HCT116 (cell line): ENCODE results near the gene GATA3. TPM values are rescaled to one million over a fixed set of nuclear protein-coding genes. Genes with fewer than 3 reads are reported as not detected.

Experiments used
- ATAC-seq: fragments of 200-7000 bp; cut with Tn5 transposase; 2 replicates; pipeline ENCODE4 v1.9.1; 2020; ENCODE audit warnings: mild to moderate bottlenecking, moderate library complexity
- BruUV-seq: library from RNA; stranded (reverse); fragments of 400-500 nt; replicated peaks from 2 replicates; lab custom pipeline; 2021; lab: Mats Ljungman, UMichigan
- CTCF ChIA-PET: fragments of 300-600 bp; sonication (Branson Sonifier 250); formaldehyde crosslinking; loops from one replicate; lab custom pipeline; 2021; ENCODE audit warnings: antibody characterized with exemption; lab: Charles Lee
- POLR2A ChIA-PET: fragments of 300-600, 350-600 bp; sonication (Branson Sonifier 250); formaldehyde crosslinking; loops from one replicate; lab custom pipeline; 2021; ENCODE audit warnings: antibody characterized with exemption; lab: Charles Lee
- RAD21 ChIA-PET, 2 experiments: fragments of 300-600 bp; sonication (Branson Sonifier 250); formaldehyde crosslinking; loops; one replicate each; lab custom pipeline; 2023; ENCODE audit warnings: low total read pairs in 2 of 2; ENCODE audit not compliant: uncharacterized antibody in 2 of 2, unreplicated experiment in 2 of 2, low non-redundant PET in 1 of 2; lab: Charles Lee
- DNase-seq: peaks from one replicate; pipeline ENCODE4 v3.0.0-alpha.2; 2010; ENCODE audit warnings: low read depth, low spot score
- H2AFZ ChIP-seq: fragments of 200-600 bp; shearing (Covaris generic), sonication (generic); 2 replicates; pipeline ENCODE4 v1.6.1; 2017; ENCODE audit warnings: low read depth, mixed run types, mixed read lengths, antibody characterized with exemption, low read length; ENCODE audit not compliant: poor library complexity, severe bottlenecking
- H3K27ac ChIP-seq: 2 replicates; pipeline ENCODE4 v1.5.1; 2012; ENCODE audit warnings: low read depth, low read length
- H3K27me3 ChIP-seq: fragments of 200-600 bp; sonication (generic); 2 replicates; pipeline ENCODE4 v1.6.1; 2016; ENCODE audit warnings: mixed run types, low read length, mixed read lengths; ENCODE audit not compliant: insufficient read depth
- H3K36me3 ChIP-seq, 2 experiments: fragments of 200-500 bp in 1 of 2; fragments of 200-600 bp in 1 of 2; sonication (Bioruptor generic) in 1 of 2; sonication (generic) in 1 of 2; 2 replicates each; pipeline versions ENCODE4 v1.5.1 to v1.6.1; 2014 to 2016; ENCODE audit warnings: low read length in 2 of 2, inconsistent platforms in 1 of 2, mixed read lengths in 1 of 2, mixed run types in 1 of 2; ENCODE audit not compliant: insufficient read depth in 2 of 2, control insufficient read depth in 1 of 2
- H3K4me1 ChIP-seq, 2 experiments: fragments of 200-600 bp in 1 of 2; sonication (generic) in 1 of 2; 2 replicates each; pipeline versions ENCODE4 v1.5.1 to v1.6.1; 2012 to 2017; ENCODE audit warnings: low read length in 2 of 2, inconsistent platforms in 1 of 2, mild to moderate bottlenecking in 1 of 2, mixed read lengths in 1 of 2, mixed run types in 1 of 2, moderate library complexity in 1 of 2; ENCODE audit not compliant: insufficient read depth in 2 of 2, control insufficient read depth in 1 of 2
- H3K4me2 ChIP-seq: fragments of 200-600 bp; sonication (generic); 2 replicates; pipeline ENCODE4 v1.6.1; 2017; ENCODE audit warnings: mixed run types, low read length, mixed read lengths
- H3K4me3 ChIP-seq, 2 experiments: fragments of 200-600 bp in 1 of 2; sonication (generic) in 1 of 2; replicated peaks in 1 of 2; 2 replicates each; pipeline ENCODE4 v1.5.1; 2011 to 2016; ENCODE audit warnings: low read length in 2 of 2, control low read depth in 1 of 2, low read depth in 1 of 2, mild to moderate bottlenecking in 1 of 2, mixed read lengths in 1 of 2, mixed run types in 1 of 2
- H3K79me2 ChIP-seq: fragments of 200-600 bp; sonication (generic); 2 replicates; pipeline ENCODE4 v1.6.1; 2017; ENCODE audit warnings: mild to moderate bottlenecking, mixed run types, low read length, moderate library complexity, mixed read lengths; ENCODE audit not compliant: insufficient read depth
- H3K9ac ChIP-seq: fragments of 200-600 bp; sonication (generic); 2 replicates; pipeline ENCODE4 v1.6.1; 2016; ENCODE audit warnings: low read length, mixed read lengths
- H3K9me2 ChIP-seq: fragments of 200-600 bp; sonication (generic), shearing (Covaris generic); 2 replicates; pipeline ENCODE4 v1.6.1; 2017; ENCODE audit warnings: mixed run types, mild to moderate bottlenecking, moderate library complexity; ENCODE audit not compliant: insufficient read depth
- H3K9me3 ChIP-seq, 2 experiments: fragments of 200-500 bp in 1 of 2; fragments of 200-600 bp in 1 of 2; sonication (Bioruptor generic) in 1 of 2; sonication (generic) in 1 of 2; 2 replicates each; pipeline ENCODE4 v1.6.1; 2014 to 2017; ENCODE audit warnings: low read length in 2 of 2, mixed read lengths in 2 of 2, inconsistent platforms in 1 of 2, low read depth in 1 of 2, mild to moderate bottlenecking in 1 of 2, mixed run types in 1 of 2, moderate library complexity in 1 of 2; ENCODE audit not compliant: control insufficient read depth in 1 of 2, insufficient read depth in 1 of 2
- H4K20me1 ChIP-seq: fragments of 200-600 bp; sonication (generic), shearing (Covaris generic); 2 replicates; pipeline ENCODE4 v1.6.1; 2017; ENCODE audit warnings: mixed run types, mild to moderate bottlenecking, moderate library complexity; ENCODE audit not compliant: insufficient read depth
- ELF1 ChIP-seq: IDR thresholded peaks from 2 replicates; pipeline ENCODE4 v1.6.1; 2012; ENCODE audit warnings: low read depth, borderline replicate concordance
- EZH2 ChIP-seq: fragments of 200-600 bp; sonication (generic); IDR thresholded peaks from 2 replicates; pipeline ENCODE4 v1.6.1; 2017; ENCODE audit warnings: antibody characterized with exemption, mixed run types
- EZH2phosphoT487 ChIP-seq: fragments of 200-600 bp; IDR thresholded peaks from 2 replicates; pipeline ENCODE4 v1.6.1; 2018; ENCODE audit warnings: antibody characterized with exemption, borderline replicate concordance
- FOSL1 ChIP-seq: IDR thresholded peaks from 2 replicates; pipeline ENCODE4 v1.6.1; 2012; ENCODE audit warnings: low read depth
- SP1 ChIP-seq: IDR thresholded peaks from 2 replicates; pipeline ENCODE4 v1.6.1; 2012; ENCODE audit warnings: low read depth
- YY1 ChIP-seq: IDR thresholded peaks from 2 replicates; pipeline ENCODE4 v1.6.1; 2011; ENCODE audit warnings: low read length, low read depth, moderate library complexity, mild to moderate bottlenecking; ENCODE audit not compliant: insufficient replicate concordance; ENCODE audit errors: extremely low read depth
- ZNF274 ChIP-seq: fragments of 200-500 bp; sonication (Bioruptor generic); IDR thresholded peaks from 2 replicates; pipeline ENCODE4 v1.6.1; 2014; ENCODE audit warnings: mild to moderate bottlenecking, low read depth, low read length, inconsistent platforms
- intact Hi-C: fragments of 100-400 bp; cut with micrococcal nuclease; formaldehyde crosslinking; loops from 2 replicates; pipeline ENCODE4 v1.10.0; 2022
- total RNA-seq: library from RNA; stranded (reverse); gene quantifications from one replicate; pipeline ENCODE4 v1.2.1, GENCODE V29; 2021; ENCODE audit not compliant: unreplicated experiment
- TF ChIP-seq, protein P1 (sequence below): IDR thresholded peaks from 2 replicates; pipeline ENCODE4 v1.6.1; 2012; ENCODE audit warnings: low read depth

GATA3 gene
- total RNA-seq, 1 experiment from 2014 or later: 2.7 TPM

DNA sequence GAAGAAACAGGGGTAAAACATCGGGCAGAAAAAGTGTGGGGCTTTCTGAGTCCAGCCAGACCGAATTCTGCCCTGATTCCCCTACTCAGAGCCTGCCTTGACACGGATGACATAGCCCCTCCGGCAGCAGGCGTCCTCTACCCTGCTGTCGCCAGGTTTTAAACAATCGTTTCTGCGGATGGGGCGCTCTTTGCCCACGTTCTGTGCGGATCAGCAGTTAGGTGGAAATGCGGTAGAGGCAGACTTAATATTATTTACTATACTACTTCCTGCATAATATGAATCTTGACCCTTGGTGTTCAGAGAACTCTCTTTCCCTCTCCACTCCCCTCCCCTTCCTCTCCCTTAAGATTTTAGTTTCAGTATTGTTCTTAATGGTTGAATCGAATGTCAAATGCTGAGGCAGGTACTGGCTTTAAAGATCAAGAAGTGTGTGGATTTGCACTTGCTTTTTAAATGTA, 2.4 kb downstream of the GATA3 start:
- Histone ChIP-seq H3K36me3 (no peaks in the 10 kb centered on the region), H3K79me2 (no peaks in the 10 kb centered on the region)
- BruUV-seq: no TSS peak

More for the DNA sequence above, 2.4 kb downstream of the GATA3 start:
- H3K27me3 ChIP-seq: no peaks in the 10 kb centered on the region
- ATAC-seq: no peak
- RAD21 ChIA-PET: no interaction called here
- TF ChIP-seq, protein P1, sequence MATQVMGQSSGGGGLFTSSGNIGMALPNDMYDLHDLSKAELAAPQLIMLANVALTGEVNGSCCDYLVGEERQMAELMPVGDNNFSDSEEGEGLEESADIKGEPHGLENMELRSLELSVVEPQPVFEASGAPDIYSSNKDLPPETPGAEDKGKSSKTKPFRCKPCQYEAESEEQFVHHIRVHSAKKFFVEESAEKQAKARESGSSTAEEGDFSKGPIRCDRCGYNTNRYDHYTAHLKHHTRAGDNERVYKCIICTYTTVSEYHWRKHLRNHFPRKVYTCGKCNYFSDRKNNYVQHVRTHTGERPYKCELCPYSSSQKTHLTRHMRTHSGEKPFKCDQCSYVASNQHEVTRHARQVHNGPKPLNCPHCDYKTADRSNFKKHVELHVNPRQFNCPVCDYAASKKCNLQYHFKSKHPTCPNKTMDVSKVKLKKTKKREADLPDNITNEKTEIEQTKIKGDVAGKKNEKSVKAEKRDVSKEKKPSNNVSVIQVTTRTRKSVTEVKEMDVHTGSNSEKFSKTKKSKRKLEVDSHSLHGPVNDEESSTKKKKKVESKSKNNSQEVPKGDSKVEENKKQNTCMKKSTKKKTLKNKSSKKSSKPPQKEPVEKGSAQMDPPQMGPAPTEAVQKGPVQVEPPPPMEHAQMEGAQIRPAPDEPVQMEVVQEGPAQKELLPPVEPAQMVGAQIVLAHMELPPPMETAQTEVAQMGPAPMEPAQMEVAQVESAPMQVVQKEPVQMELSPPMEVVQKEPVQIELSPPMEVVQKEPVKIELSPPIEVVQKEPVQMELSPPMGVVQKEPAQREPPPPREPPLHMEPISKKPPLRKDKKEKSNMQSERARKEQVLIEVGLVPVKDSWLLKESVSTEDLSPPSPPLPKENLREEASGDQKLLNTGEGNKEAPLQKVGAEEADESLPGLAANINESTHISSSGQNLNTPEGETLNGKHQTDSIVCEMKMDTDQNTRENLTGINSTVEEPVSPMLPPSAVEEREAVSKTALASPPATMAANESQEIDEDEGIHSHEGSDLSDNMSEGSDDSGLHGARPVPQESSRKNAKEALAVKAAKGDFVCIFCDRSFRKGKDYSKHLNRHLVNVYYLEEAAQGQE: no peak
- TF ChIP-seq YY1 (no peak), ZNF274 (no peak), FOSL1 (no peak), EZH2 (no peak), ELF1 (no peak), SP1 (no peak), EZH2phosphoT487 (no peak)
- no peaks in the 10 kb centered on the region for H3K9me2 ChIP-seq
- CTCF ChIA-PET: no interaction called here
- no peak overlapping the region for H3K27ac ChIP-seq
- H3K9me3 ChIP-seq: no peaks in the 10 kb centered on the region
- H3K4me2 ChIP-seq: no peak overlapping the region
- no peak overlapping the region for H2AFZ ChIP-seq
- H3K4me1 ChIP-seq: peaks cover 3 to 15% of the 10 kb centered on the region in 2 experiments; a peak in 3 of 4 replicates
- no peak overlapping the region for H3K9ac ChIP-seq
- no peak for DNase-seq
- H3K4me3 ChIP-seq: no peak overlapping the region
- POLR2A ChIA-PET: no interaction called here
- H4K20me1 ChIP-seq: no peaks in the 10 kb centered on the region
- intact Hi-C loops: no loop called here
